ENCODE results near the gene KSR1.

DNA sequence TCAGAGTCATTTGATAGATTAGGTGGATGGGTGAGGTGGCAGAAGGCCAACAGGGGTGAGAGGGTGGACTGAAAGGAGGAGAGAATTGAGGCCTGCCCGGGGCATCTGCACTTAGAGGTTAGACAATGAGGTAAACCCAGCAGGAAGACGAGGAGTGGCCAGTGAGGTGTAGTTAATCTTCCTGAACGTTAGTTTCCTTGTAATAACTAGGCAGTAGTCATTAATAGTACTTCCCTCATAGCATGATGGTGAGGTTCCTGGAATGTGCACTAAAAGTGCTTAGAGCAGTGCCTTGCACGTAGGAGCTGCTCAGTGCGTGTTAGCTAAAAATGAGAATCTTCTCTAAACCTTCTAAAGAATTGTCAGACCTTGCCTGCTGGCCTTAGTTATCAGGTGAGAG, 13.5 kb upstream of the KSR1 start:
- TF ChIP-seq POLR2A (IDR thresholded peaks at IDR 0.05), result no peak
- TF ChIP-seq CTCF (IDR thresholded peaks at IDR 0.05), result no peak

Measured in Peyer's patch (tissue), 4 donors.